22Rv1 (cell line): ENCODE measurements around the gene MRPS11.

Source experiments
- CTCF ChIP-seq: fragments of 450-650 bp; IDR thresholded peaks from 2 replicates; pipeline ENCODE4 v1.5.1; 2017; ENCODE audit warnings: mild to moderate bottlenecking
- ZFX ChIP-seq: fragments of 450-650 bp; IDR thresholded peaks from 2 replicates; pipeline ENCODE4 v1.6.1; 2017; ENCODE audit warnings: antibody characterized with exemption, borderline replicate concordance

DNA sequence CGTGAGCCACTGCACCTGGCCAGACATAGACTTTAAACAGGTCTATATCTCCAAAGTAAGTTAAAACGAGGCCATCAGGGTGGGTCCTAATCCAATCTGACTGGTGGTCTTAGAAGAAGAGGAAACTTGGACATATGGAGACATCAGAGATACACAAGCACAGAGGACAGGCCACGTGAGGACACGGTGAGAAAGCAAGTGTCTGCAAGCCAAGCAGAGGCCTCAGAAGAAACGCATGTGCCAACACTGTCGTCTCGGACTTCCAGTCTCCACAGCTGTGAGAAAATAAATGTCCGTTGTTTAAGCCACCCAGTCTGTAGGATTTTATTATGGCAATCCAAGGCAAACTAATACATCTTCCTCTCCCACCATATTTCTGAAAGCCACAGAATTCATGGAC lies 44.2 kb upstream of the MRPS11 start:
- TF ChIP-seq CTCF, result no peak
- no peak for TF ChIP-seq ZFX
